ENCODE results near the gene TTC13.

TTC13 gene

GRCh38 chr1:230906226-230906625 lies 72.4 kb downstream of the TTC13 start:
- H3K9me3 ChIP-seq (ENCODE audit: low read length) = peaks cover 1% of the 10 kb centered on the region
- H3K4me3 ChIP-seq (ENCODE audit: low read length) = no peak overlapping the region
- no peak overlapping the region for H2AFZ ChIP-seq (ENCODE audit: low read depth, low read length)
- H3K4me1 ChIP-seq (ENCODE audit: insufficient read depth, low read length) = peaks cover 5% of the 10 kb centered on the region
- H3K36me3 ChIP-seq (ENCODE audit: insufficient read depth, low read length) = peaks cover 17% of the 10 kb centered on the region
- H3K27me3 ChIP-seq (ENCODE audit: insufficient read depth, low read length) = no peaks in the 10 kb centered on the region

DNA sequence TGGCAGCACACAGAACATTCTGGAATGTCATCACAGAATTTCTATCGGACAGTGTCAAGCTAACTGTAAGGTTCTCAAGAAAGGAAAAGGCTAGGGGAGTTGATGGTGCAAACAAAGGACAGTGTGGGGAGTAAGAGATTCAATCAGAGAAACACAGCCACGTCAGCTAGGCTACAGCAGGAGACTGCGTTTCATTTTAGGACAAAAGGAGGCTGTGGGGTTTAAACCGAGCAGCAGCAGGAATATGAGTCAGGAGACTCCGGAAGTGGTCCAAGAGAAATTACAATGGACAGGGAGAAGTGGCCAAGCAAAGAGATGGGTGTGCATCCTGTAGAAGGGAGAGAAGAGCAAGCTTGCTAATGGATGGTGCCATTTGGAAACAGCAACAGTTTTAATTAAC lies 72.9 kb downstream of the TTC13 start:
- Histone ChIP-seq H3K27me3 (ENCODE audit: insufficient read depth, low read length) (no peaks in the 10 kb centered on the region), H3K36me3 (ENCODE audit: insufficient read depth, low read length) (peaks cover 14% of the 10 kb centered on the region), H3K4me3 (ENCODE audit: low read length) (no peak overlapping the region), H2AFZ (ENCODE audit: low read depth, low read length) (no peak overlapping the region), H3K4me1 (ENCODE audit: insufficient read depth, low read length) (peaks cover 5% of the 10 kb centered on the region), H3K9me3 (ENCODE audit: low read length) (peaks cover 1% of the 10 kb centered on the region)

- H3K36me3 ChIP-seq (ENCODE audit: insufficient read depth, low read length) = peaks cover 4% of the 10 kb centered on the region
- H3K4me3 ChIP-seq (ENCODE audit: low read length) = no peak overlapping the region
- H3K9me3 ChIP-seq (ENCODE audit: low read length) = peaks cover 1% of the 10 kb centered on the region
- H2AFZ ChIP-seq (ENCODE audit: low read depth, low read length) = no peak overlapping the region
- peaks cover 10% of the 10 kb centered on the region for H3K4me1 ChIP-seq (ENCODE audit: insufficient read depth, low read length)
- no peaks in the 10 kb centered on the region for H3K27me3 ChIP-seq (ENCODE audit: insufficient read depth, low read length)
These were observed 76.2 kb downstream of the TTC13 start for GRCh38 chr1:230902349-230902923.

DNA sequence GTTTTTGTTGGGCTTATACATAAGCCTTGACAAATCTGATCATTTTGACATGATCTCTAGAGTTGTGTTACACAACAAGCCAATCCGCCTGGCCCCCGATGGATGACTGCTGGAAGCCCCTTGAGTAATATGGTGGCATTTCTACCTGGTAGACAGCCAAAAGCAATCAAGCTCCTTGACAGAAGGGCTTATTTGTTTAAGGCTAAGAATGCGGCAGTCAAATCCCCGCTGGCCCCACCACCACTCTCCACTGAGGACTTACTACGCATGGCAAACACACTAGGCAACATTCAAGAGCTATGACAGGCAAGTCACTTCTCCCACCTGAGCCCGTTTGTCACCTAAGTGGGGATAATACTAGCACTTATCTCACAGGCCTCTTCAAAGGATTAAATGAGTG lies 77.0 kb downstream of the TTC13 start:
- H3K4me3 ChIP-seq (ENCODE audit: low read length) = no peak overlapping the region
- H3K27me3 ChIP-seq (ENCODE audit: insufficient read depth, low read length) = no peaks in the 10 kb centered on the region
- peaks cover 10% of the 10 kb centered on the region for H3K4me1 ChIP-seq (ENCODE audit: insufficient read depth, low read length)
- no peaks in the 10 kb centered on the region for H3K36me3 ChIP-seq (ENCODE audit: insufficient read depth, low read length)
- H2AFZ ChIP-seq (ENCODE audit: low read depth, low read length) = no peak overlapping the region
- H3K9me3 ChIP-seq (ENCODE audit: low read length) = peaks cover 1% of the 10 kb centered on the region

- no peak overlapping the region for H2AFZ ChIP-seq (ENCODE audit: low read depth, low read length)
- H3K4me1 ChIP-seq (ENCODE audit: insufficient read depth, low read length) = peaks cover 10% of the 10 kb centered on the region
- H3K27me3 ChIP-seq (ENCODE audit: insufficient read depth, low read length) = no peaks in the 10 kb centered on the region
- H3K36me3 ChIP-seq (ENCODE audit: insufficient read depth, low read length) = no peaks in the 10 kb centered on the region
- no peak overlapping the region for H3K4me3 ChIP-seq (ENCODE audit: low read length)
- peaks cover 1% of the 10 kb centered on the region for H3K9me3 ChIP-seq (ENCODE audit: low read length)
These were observed 77.7 kb downstream of the TTC13 start for GRCh38 chr1:230900984-230901383.

DNA sequence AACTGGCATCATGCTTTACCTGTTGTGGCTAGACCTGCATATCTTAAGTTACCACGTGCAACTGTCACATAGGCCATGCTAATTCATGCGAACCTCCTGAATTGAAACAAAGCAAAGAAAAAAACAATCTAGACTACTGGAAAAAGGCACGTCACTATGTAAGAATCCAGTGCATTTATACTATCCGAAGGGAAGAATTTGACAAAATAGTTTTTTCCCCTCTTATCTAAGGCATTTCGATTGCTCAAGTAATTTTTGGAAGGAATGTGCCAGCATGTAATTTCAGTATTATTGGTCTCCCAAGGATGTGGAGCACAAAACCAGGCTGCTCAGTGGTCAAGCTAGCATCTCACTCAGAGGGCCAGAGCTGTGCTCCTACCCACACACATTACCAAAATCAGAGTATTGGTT lies 78.8 kb downstream of the TTC13 start:
- Histone ChIP-seq H3K36me3 (ENCODE audit: insufficient read depth, low read length) (no peaks in the 10 kb centered on the region), H3K9me3 (ENCODE audit: low read length) (peaks cover 1% of the 10 kb centered on the region), H3K4me1 (ENCODE audit: insufficient read depth, low read length) (peaks cover 6% of the 10 kb centered on the region), H2AFZ (ENCODE audit: low read depth, low read length) (no peak overlapping the region), H3K27me3 (ENCODE audit: insufficient read depth, low read length) (no peaks in the 10 kb centered on the region), H3K4me3 (ENCODE audit: low read length) (no peak overlapping the region)

DNA sequence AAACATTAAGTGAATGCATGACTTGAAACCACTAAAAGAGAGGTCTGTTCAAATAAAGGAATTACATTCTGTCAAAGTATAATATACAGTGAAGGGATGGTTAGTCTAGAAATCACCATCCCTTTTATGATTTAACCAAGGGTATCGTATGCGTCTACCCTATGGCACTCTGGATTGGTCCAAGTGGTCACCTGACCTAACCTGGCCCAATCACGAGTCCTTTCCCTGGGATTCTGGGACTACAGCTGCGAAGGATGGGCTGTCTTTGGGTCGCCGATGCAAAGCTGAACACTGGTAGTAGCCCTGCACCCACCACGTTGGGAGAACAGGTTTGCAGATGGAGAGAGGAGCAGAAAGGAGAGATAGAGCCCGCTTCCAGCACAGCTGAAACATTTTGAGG lies 79.9 kb downstream of the TTC13 start:
- peaks cover 6% of the 10 kb centered on the region for H3K4me1 ChIP-seq (ENCODE audit: insufficient read depth, low read length)
- H2AFZ ChIP-seq (ENCODE audit: low read depth, low read length) = no peak overlapping the region
- H3K4me3 ChIP-seq (ENCODE audit: low read length) = no peak overlapping the region
- peaks cover 1% of the 10 kb centered on the region for H3K9me3 ChIP-seq (ENCODE audit: low read length)
- no peaks in the 10 kb centered on the region for H3K36me3 ChIP-seq (ENCODE audit: insufficient read depth, low read length)
- H3K27me3 ChIP-seq (ENCODE audit: insufficient read depth, low read length) = no peaks in the 10 kb centered on the region

DNA sequence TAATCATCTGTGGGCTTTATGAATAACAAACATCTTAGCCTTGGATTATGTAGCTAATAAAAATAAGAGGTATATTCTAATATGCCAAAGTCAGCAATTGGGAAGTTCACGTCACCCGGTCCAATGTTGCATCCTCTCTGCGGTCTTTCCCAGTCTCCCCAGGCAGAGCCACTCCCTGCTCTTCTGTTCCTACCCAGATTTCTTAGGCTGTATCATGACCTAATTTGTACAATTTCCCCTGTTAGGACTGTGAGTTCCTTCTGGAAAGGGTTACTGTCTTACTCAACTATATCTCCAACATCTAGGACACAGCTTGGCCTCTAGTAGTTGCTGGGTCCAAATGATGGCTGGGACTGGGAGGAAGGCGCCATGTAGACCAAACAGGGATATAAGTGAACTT lies 80.5 kb downstream of the TTC13 start:
- Histone ChIP-seq H2AFZ (ENCODE audit: low read depth, low read length) (no peak overlapping the region), H3K4me1 (ENCODE audit: insufficient read depth, low read length) (peaks cover 6% of the 10 kb centered on the region), H3K27me3 (ENCODE audit: insufficient read depth, low read length) (no peaks in the 10 kb centered on the region), H3K36me3 (ENCODE audit: insufficient read depth, low read length) (no peaks in the 10 kb centered on the region), H3K4me3 (ENCODE audit: low read length) (no peak overlapping the region), H3K9me3 (ENCODE audit: low read length) (no peaks in the 10 kb centered on the region)

- Histone ChIP-seq H3K36me3 (ENCODE audit: insufficient read depth, low read length) (no peaks in the 10 kb centered on the region), H2AFZ (ENCODE audit: low read depth, low read length) (no peak overlapping the region), H3K9me3 (ENCODE audit: low read length) (no peaks in the 10 kb centered on the region), H3K4me3 (ENCODE audit: low read length) (no peak overlapping the region), H3K27me3 (ENCODE audit: insufficient read depth, low read length) (no peaks in the 10 kb centered on the region), H3K4me1 (ENCODE audit: insufficient read depth, low read length) (peaks cover 6% of the 10 kb centered on the region)
These were observed 81.9 kb downstream of the TTC13 start for GRCh38 chr1:230896779-230897178.

DNA sequence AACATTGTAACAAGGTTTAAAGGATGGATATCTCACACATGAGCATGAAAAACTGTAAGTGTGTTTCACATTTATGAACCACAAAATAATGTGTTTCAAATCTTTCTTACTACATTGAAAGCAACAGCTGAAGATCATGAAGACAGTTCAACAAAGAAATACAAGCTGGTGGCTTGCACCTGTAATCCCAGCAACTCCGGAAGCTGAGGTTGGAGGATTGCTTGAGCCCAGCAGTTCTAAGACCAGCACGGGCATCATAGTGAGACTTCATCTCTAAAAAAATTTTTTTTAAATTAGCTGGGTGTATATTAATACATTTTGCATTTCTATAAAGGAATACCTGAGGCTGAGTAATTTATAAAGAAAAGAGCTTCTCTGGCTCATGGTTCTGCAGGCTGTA lies 83.2 kb downstream of the TTC13 start:
- H3K9me3 ChIP-seq (ENCODE audit: low read length) = no peaks in the 10 kb centered on the region
- no peak overlapping the region for H2AFZ ChIP-seq (ENCODE audit: low read depth, low read length)
- H3K4me3 ChIP-seq (ENCODE audit: low read length) = no peak overlapping the region
- H3K27me3 ChIP-seq (ENCODE audit: insufficient read depth, low read length) = no peaks in the 10 kb centered on the region
- H3K36me3 ChIP-seq (ENCODE audit: insufficient read depth, low read length) = no peaks in the 10 kb centered on the region
- peaks cover 6% of the 10 kb centered on the region for H3K4me1 ChIP-seq (ENCODE audit: insufficient read depth, low read length)

DNA sequence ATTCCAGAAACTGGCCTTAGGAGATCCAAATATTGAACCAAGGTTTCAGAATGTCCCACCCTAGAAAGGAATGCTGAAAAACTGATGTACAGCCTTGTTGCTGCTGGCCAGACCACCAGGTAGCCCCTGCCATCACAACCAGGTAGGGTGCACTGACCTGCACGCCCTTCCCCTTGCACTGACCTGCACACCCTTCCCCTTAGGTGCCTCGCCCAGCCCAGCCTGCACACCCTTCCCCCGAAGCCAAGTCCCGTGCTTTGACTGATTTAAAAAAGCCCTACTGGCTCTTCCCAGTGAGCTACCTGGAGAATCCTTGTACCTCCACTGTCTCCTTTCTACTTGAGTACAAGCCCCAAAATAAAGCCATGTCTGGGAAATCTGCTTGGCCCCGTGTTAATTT lies 84.0 kb downstream of the TTC13 start:
- no peaks in the 10 kb centered on the region for H3K36me3 ChIP-seq (ENCODE audit: insufficient read depth, low read length)
- no peak overlapping the region for H2AFZ ChIP-seq (ENCODE audit: low read depth, low read length)
- H3K27me3 ChIP-seq (ENCODE audit: insufficient read depth, low read length) = no peaks in the 10 kb centered on the region
- no peaks in the 10 kb centered on the region for H3K9me3 ChIP-seq (ENCODE audit: low read length)
- peaks cover under 1% of the 10 kb centered on the region for H3K4me1 ChIP-seq (ENCODE audit: insufficient read depth, low read length)
- H3K4me3 ChIP-seq (ENCODE audit: low read length) = no peak overlapping the region

DNA sequence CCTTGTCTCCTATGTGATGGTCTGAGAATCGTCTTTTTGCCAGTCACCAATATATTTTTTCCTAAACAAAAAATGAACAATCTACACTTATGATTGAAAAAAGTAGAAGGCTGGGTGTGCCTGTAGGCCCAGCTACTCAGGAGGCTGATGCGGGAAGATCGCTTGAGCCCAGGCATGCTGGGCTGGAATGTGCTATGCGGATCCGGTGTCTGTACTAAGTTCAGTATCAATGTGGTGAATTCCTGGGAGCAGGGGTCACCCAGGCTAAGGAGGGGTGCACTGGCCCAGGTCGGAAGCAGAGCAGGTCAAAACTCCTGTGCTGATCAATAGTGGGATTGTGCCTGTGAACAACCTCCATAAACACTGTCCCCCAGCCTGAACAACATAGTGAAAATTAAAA lies 84.6 kb downstream of the TTC13 start:
- H3K9me3 ChIP-seq (ENCODE audit: low read length) = no peaks in the 10 kb centered on the region
- H3K4me3 ChIP-seq (ENCODE audit: low read length) = no peak overlapping the region
- no peak overlapping the region for H2AFZ ChIP-seq (ENCODE audit: low read depth, low read length)
- H3K4me1 ChIP-seq (ENCODE audit: insufficient read depth, low read length) = no peaks in the 10 kb centered on the region
- no peaks in the 10 kb centered on the region for H3K27me3 ChIP-seq (ENCODE audit: insufficient read depth, low read length)
- no peaks in the 10 kb centered on the region for H3K36me3 ChIP-seq (ENCODE audit: insufficient read depth, low read length)

DNA sequence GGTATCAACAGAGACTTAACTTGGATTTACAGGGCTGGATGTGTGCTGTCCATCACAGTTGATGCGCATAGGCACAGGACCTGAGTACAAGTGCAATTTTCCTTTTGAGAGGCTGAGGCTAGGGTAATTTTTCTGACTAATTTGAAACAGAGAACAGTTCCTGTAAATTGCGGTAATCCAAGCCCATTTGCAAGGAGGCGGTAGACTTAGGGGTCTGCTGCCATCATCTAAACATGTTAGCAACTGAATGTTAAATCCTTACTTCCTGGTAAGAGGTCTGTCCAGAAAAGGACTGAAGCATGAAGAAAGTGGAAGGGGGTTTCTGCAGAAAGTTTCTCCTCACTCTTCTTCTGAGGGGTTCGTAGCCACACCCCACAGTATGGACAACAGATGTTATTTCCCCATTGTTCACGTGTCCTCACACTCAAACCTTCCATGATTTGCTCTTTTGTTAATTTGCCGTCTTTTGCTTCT lies 86.6 kb downstream of the TTC13 start:
- H3K27me3 ChIP-seq (ENCODE audit: insufficient read depth, low read length) = no peaks in the 10 kb centered on the region
- no peak overlapping the region for H2AFZ ChIP-seq (ENCODE audit: low read depth, low read length)
- no peaks in the 10 kb centered on the region for H3K36me3 ChIP-seq (ENCODE audit: insufficient read depth, low read length)
- no peak overlapping the region for H3K4me3 ChIP-seq (ENCODE audit: low read length)
- no peaks in the 10 kb centered on the region for H3K4me1 ChIP-seq (ENCODE audit: insufficient read depth, low read length)
- no peaks in the 10 kb centered on the region for H3K9me3 ChIP-seq (ENCODE audit: low read length)

DNA sequence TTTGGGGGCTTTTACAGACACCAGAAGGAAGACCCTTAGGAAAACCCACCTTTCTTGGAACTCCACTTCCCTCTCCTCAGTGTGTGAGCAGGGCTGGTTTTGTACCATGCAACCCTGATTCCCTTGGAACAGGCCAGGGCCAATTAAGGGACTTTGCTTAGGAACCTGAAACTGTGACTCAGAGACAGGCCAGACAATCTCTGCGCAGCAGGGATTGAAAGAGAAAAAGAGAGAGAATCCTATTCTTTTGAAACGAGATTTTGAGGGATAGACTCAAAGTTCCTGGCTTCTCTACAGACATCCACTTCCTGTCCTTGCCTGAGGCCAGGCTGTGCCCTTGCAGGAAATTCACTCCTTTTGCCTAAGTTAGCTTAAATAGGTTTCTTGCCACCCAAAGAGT lies 87.2 kb downstream of the TTC13 start:
- no peaks in the 10 kb centered on the region for H3K27me3 ChIP-seq (ENCODE audit: insufficient read depth, low read length)
- no peaks in the 10 kb centered on the region for H3K4me1 ChIP-seq (ENCODE audit: insufficient read depth, low read length)
- no peaks in the 10 kb centered on the region for H3K36me3 ChIP-seq (ENCODE audit: insufficient read depth, low read length)
- no peak overlapping the region for H2AFZ ChIP-seq (ENCODE audit: low read depth, low read length)
- H3K4me3 ChIP-seq (ENCODE audit: low read length) = no peak overlapping the region
- H3K9me3 ChIP-seq (ENCODE audit: low read length) = no peaks in the 10 kb centered on the region
